HG03439 (cell line): ENCODE data around the gene R3HDM2.
"Not testable (repeated sequence)": the region's sequence is repeated elsewhere in the genome, so short reads cannot be mapped to it uniquely, and the experiment has no call there.

Experiments used
- ATAC-seq: cut with Tn5 transposase; IDR thresholded peaks from one replicate; pipeline ENCODE4 v1.9.1; 2021; ENCODE audit warnings: mild to moderate bottlenecking, moderate library complexity; ENCODE audit not compliant: unreplicated experiment

Gene R3HDM2

DNA sequence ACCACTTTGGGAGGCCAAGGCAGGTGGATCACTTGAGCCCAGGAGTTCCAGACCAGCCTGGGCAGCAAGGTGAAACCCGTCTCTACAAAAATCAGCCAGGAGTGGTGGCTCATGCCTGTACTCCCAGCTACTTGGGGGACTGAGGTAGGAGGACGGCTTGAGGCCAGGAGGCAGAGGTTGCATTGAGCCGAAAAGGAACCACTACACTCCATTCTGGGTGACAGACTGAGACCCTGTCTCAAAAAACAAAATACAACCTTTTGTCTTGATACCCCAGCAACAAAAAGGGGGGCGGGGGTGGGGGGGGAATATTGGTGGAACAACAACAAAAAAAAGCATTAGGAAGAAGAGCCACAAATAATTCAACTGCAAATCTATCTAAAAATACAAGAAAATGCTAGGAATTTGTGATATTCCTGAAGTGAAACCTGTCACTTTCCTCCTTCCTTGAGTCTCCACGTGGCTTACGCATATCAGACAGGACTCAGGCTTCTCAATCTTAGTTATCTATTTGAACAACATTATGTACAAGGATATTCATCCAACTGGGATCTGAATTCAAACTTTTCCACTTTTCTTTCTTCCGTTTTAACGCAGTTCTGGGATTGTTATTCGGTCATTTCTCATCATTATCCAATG lies 1.3 kb downstream of the R3HDM2 start:
- ATAC-seq: no peak

DNA sequence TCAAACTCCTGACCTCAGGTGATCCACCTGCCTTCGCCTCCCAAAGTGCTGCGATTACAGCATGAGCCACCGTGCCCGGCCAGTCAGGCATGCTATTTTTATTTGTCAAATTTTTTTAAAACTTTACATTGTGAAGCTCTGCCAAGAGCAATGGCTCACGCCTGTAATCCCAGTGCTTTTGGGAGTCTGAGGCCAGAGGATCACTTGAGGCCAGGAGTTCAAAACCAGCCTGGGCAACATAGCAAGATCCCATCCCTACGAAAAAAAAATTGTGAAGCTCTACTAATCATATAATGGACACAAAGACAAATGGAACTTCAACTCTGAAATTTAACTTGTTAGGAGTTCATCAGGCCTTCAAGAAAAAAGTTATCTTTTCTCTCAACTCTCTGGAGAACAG lies 1.9 kb downstream of the R3HDM2 start:
- ATAC-seq: no peak

DNA sequence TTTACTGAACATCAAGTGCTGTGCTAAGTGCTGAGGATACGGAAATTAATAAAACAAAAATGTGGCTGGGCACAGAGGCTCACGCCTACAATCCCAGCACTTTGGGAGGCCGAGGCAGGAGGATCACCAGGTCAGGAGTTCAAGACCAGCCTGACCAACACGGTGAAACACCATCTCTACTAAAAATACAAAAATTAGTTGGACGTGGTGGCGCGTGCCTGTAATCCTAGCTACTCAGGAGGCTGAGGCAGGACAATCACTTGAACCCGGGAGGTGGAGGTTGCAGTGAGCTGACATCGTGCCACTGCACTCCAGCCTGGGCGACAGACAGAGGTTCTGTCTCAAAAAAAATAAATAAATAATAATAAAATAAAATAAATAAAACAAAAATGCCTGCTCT lies 3.9 kb downstream of the R3HDM2 start:
- not testable (repeated sequence) for ATAC-seq

DNA sequence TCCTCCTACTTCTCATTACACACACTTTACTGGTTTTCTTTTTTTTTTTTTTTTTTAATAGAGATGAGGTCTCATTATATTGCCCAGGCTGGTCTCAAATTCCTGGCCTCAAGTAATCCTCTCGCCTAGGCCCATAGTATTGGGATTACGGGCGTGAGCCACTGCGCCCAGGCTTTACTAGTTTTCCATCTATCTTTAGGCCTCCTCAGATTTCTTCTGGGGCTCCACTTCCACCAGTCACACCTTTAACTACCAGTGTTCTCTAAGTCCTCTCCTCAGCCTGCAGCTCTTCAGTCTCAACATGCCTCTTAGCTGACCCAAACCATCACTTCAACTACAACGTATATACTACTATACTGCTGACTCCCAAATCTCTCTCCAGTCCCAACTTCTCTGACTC lies 10.4 kb downstream of the R3HDM2 start:
- no peak for ATAC-seq

DNA sequence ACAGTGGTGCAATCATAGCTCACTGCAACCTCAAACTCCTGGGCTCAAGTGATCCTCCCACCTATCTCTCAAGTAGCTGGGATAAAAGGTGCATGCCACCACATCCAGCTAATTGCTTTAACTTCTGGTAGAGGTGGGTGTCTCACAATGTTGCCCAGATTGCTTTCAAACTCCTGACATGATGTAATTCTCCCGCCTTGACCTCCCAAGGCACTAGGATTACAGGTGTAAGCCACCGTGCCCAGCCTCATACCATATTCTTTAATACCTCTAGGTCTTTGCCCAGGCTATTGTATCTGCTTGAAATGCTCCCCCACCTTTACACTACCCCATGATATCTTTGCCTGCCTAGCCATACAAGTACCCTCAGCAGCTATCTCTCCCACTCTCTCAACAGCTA lies 11.3 kb downstream of the R3HDM2 start:
- ATAC-seq: no peak

DNA sequence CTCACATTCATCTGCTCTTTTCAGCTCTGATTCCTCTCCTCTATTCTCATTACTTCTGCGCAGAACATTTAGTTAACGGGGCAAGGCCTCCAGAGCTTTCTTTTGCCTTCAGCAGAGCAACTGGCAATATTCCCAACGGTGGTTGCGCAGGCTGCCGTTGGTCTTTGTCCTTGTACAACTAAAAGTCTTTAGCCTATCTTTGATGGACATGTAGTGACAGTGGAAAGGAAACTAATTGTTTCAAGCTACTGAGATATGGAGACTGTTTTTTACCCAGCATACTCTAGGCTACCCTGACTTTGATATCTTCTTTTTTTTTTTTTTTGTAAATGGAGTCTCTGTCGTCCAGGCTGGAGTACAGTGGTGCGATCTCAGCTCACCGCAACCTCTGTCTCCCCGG lies 12.6 kb downstream of the R3HDM2 start:
- no peak for ATAC-seq

DNA sequence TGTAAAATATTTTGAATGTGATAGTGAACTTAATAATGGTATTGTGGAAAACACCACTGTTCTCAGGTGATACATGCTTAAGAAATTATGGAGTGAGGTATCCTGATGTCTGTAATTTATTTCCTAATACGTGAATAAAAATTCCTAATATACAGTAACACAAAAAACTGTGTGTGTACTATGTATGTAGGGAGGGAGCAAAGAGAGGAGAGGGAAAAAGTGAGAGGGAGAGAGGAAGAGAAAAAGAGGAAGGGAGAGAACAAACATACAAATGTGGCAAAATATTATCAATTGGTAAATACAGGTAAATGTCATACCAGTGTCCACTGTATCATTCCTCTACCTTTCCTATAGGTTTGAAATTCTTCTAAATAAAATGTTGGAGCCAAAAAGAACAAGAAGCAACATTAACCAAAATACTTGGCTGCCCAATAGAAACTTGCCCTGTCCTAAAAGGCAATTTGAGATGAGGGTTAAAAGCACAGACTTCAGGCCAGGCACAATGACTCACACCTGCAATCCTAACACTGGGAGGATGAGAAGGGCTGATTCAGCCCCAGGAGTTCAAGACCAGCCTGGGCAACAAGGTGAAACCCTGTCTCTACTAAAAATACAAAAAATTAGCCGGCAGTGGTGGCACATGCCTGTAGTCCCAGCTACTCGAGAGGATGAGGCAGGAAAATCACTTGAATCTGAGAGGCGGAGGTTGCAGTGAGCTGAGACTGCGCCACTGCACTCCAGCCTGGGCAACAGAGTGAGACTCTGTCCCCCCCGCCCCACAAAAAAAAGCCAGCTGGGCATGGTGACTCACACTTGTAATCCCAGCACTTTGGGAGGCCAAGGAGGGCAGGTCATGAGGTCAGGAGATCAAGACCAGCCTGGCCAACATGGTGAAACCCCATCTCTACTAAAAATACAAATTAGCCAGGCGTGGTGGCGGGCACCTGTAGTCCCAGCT lies 14.5 kb downstream of the R3HDM2 start:
- ATAC-seq: no peak

DNA sequence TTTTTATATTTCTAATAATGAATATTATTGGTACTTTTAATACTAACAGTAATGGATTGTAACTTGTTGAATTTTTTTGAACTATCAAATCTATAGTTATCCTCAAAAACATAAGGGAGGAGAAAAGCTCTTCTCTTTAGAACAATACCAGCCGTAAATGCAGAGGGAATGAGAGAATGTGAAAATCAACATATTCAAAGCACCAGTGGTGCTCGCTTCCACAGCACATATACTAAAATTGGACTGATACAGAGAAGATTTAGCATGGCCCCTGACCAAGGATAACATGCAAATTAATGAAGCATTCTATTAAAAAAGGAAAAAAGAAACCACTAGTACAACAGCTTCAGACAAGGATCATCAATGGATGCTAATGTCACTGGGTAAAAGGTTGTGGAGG lies 15.8 kb downstream of the R3HDM2 start:
- no peak for ATAC-seq

DNA sequence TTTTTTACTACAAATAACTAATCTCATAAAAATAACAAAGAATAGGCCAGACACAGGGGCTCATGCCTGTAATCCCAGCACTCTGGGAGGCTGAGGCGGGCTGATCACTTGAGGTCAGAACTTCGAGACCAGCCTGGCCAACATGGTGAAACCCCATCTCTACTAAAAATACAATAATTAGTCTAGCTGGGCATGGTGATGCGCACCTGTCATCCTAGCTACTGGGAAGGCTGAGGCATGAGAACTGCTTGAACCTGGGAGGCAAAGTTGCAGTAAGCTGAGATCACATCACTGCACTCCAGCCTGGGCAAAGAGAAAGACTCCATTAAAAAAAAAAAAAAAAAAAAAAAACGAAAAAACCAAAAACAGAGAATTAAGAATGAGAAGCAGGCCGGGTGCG lies 16.7 kb downstream of the R3HDM2 start:
- ATAC-seq: not testable (repeated sequence)

DNA sequence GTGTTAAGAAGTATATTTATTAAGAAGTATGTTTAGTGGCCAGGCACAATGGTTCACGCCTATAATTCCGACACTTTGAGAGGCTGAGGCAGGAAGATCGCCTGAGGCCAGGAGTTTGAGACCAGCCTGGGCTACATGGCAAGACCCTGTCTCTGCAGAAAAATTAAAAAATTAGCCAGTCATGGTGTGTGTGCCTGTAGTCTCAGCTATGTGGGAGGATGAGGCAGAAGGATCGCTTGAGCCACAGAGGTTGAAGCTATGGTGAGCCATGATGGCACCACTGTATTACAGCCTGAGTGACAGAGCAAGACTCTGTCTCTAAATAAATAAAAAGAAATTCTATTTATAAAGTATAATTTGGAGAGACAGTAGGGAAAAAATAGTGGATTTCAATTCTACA lies 20.3 kb downstream of the R3HDM2 start:
- ATAC-seq: no peak

DNA sequence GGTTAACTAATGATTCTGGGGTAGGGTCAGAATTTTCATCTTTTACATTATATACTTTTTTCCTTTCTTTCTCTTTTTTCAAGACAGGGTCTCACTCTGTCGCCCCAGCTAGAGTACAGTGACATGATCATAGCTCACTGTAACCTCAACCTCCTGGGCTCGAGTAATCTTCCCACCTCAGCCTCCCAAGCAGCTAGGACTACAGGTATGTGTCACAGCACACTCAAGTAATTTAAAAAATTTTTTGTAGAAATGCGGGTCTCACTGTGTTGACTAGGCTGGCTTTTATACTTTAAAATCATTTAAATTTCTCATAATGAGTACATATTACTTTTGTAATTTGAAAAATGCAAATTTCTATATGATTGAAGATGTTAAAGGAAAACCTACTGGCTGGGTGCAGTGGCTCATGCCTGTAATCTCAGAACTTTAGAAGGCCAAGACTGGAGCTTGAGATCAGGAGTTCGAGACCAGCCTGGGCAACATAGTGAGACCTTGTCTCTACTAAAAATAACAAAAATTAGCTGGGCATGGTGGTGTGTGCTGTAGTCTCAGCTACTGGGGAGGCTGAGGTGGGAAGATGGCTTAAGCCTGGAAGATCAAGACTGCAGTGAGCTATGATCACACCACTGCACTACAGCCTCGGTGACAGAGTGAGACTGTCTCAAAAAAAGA lies 25.7 kb downstream of the R3HDM2 start:
- no peak for ATAC-seq

DNA sequence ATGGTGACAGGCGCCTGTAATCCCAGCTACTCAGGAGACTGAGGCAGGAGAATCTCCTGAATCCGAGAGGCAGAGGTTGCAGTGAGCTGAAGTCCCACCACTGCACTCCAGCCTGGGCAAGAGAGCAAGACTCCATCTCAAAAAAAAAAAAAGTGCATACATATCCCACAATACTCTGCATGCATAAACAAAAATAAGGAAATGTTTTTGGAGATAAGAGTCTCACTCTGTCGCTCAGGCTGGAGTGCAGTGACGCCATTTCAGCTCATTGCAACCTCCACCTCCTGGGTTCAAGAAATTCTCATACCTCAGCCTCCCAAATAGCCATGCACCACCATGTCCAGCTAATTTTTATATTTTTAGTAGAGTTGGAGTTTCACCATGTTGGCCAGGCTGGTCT lies 28.7 kb downstream of the R3HDM2 start:
- not testable (repeated sequence) for ATAC-seq

DNA sequence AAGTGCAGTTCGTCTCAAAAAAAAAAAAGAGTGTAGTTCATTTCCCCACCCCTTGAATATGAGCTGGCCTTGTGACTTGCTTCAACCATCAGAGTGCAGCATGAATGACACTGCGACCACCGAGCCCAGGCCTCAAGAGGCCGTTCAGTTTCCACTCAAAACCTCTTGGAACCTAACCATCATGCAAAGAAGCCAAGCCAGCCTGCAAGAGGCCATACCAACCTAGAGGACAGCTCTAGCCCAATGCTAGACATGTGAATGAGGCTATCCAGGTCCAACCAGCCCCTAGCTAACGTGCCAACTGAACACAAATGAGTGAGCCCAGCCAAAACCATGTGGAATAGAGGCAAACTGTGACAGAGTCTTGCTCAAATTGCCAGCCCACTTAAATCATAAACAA lies 29.7 kb downstream of the R3HDM2 start:
- no peak for ATAC-seq

DNA sequence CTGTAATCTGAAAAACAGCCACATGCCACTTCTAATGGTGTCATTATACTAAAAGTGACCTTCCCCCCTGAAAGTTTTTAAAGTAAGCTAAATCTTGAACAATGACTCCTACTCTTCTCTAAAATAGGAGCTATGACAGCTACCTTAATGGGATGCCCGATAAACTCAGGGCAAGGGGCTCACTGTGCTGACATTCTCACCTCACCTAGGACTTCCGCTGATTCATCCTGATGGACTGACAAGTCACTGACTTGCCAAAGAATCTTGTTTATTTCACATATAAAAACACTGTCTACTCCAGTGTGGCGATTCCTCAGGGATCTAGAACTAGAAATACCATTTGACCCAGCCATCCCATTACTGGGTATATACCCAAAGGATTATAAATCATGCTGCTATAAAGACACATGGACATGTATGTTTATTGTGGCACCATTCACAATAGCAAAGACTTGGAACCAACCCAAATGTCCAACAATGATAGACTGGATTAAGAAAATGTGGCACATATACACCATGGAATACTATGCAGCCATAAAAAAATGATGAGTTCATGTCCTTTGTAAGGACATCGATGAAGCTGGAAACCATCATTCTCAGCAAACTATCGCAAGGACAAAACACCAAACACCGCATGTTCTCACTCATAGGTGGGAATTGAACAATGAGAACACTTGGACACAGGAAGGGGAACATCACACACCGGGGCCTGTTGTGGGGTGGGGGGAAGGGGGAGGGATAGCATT lies 31.0 kb downstream of the R3HDM2 start:
- not testable (repeated sequence) for ATAC-seq

DNA sequence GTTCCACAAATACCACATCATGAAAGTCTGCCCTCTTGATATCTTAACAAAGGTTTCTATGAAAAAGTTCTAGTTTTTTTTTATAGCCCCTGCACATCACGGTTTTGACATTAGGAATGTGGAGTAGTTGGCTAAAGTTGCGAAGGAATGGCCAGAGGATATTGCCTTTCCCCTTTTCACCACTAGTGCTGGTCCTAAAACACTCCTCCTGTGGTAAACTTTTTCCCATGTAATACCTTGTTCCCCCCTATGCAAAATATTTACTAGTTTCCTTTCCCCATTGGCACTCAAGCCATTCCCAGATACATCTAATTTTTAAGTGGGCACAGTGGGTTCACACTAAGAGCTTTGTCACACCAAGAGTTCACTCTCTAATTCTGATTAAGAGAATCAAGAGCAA lies 33.4 kb downstream of the R3HDM2 start:
- ATAC-seq: no peak

DNA sequence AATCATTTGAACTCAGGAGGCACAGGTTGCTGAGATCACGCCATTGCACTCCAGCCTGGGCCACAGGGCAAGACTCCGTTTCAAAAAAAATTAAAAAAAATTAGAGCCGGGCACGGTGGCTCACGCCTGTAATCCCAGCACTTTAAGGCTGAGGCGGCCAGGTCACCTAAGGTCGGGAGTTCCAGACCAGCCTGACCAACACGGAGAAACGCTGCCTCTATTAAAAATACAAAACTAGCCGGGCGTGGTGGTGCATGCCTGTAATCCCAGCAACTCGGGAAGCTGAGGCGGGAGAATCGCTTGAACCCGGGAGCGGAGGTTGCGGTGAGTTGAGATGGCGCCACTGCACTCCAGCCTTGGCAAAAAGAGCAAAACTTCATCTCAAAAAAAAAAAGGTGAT lies 35.7 kb downstream of the R3HDM2 start:
- no peak for ATAC-seq

DNA sequence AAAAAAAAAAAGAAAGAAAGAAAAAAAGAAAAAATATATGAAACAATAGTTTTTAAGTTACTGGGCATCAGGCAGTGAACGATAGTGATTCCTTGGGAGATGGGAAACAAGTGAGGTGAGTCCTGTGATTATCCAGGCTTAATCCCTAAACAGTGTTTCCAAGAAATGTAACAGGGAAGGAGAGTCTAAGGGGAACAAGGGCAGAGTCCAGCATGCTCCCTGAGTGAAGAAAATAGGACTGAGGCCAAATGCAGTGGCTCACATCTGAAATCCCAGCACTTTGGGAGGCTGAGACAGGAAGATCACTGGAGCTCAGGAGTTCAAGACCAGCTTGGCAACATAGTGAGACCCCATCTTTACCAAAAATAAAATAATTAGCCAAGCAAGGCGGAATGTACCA lies 40.7 kb downstream of the R3HDM2 start:
- ATAC-seq: no peak

DNA sequence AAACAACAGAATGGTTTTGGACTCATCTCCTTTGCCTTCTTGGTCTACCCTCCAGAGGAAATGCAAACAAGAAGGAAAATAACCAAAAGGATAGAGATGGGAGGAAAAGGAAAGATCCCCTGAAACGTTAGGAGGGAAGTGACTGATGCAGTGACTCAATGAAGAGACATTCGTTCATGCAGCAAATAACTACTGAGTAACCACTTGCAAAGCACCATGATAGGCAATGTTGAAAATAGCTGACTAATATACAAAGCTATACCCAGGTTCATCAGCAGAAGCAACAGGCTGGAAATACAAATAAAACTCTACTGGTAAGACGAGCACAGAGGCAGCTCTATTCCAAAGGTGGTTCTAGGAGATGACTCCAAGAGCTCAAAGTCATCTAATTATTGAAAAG lies 41.8 kb downstream of the R3HDM2 start:
- ATAC-seq: no peak

DNA sequence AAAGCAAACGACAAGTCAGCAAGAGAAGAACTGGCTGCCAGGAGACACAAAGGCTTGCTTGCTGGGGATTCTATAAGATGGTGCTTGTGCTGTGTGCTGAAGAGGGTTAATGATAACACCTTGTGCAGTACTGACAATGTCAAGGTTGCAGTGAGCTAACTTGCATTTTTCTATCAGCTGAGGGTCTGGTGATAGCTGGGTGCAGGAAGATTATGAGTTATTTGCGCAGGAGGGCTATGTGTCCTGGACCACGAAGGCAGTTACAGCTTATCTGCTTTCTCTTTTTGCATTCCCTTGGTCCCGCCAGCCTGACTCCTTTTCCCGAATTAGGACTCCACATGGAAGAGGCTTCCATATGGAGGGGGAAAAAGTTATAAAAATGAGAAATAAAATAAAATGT lies 42.4 kb downstream of the R3HDM2 start:
- ATAC-seq: no peak

DNA sequence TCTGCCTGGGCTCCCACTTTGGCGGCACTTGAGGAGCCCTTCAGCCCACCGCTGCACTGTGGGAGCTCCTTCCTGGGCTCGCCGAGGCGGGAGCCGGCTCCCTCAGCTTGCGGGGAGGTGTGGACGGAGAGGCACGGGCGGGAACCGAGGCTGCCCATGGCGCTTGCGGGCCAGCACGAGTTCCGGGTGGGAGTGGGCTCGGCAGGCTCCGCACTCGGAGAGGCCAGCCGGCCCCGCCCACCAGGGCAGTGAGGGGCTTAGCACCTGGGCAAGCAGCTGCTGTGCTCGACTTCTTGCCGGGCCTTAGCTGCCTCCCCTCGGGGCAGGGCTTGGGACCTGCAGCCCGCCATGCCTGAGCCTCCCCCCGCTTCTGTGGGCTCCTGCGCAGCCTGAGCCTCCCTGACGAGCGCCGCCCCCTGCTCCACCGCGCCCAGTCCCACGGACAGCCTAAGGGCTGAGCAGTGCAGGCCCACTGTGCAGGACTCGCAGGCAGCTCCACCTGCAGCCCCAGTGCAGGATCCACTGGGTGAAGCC lies 44.6 kb downstream of the R3HDM2 start:
- no peak for ATAC-seq

DNA sequence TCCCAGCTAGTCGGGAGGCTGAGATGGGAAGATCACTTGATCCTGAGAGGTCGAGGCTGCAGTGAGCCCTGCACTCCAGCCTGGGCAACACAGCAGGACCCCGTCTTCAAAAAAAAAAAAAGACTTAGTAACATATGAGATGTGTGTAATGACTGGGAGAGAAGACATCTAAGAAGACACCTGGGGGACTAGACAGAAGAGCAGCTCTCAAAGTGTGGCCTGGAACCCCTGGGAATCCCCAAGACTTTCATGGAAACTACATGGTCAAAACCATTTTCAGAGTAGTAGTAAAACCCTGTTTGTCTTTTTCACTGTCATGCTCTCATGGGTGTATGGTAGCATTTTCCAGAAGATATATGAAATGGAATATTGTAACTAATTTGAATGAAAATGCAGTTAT lies 45.3 kb downstream of the R3HDM2 start:
- ATAC-seq: no peak
